Esophagus squamous epithelium (tissue), 5 donors: ENCODE data around the gene MGAT5. TPM values are rescaled to one million over a fixed set of nuclear protein-coding genes. Genes with fewer than 3 reads are reported as not detected.

Source experiments
- DNase-seq: peaks from one replicate; lab custom pipeline; 2025; lab: John Stamatoyannopoulos, UW
- H3K27ac ChIP-seq, 4 donors: fragments of 200-600 bp; sonication (generic); one replicate each; pipeline ENCODE4 v1.5.1; 2016 to 2019; ENCODE audit warnings: mild to moderate bottlenecking in 1 of 4
- H3K27me3 ChIP-seq, 4 donors: fragments of 200-600 bp; sonication (generic); 1 replicate in 3 of 4; 2 replicates in 1 of 4; pipeline versions ENCODE4 v1.5.1 to v1.6.0; 2017 to 2021; ENCODE audit warnings: antibody characterized with exemption in 1 of 4
- H3K36me3 ChIP-seq, 3 donors: fragments of 200-600 bp; sonication (generic); one replicate each; pipeline ENCODE4 v1.5.1; 2016 to 2019
- H3K4me1 ChIP-seq, 3 donors: fragments of 200-600 bp; sonication (generic); one replicate each; pipeline ENCODE4 v1.5.1; 2017 to 2019
- H3K4me3 ChIP-seq, 4 donors: fragments of 200-600 bp; sonication (generic); 1 replicate in 3 of 4; 2 replicates in 1 of 4; pipeline ENCODE4 v1.5.1; 2016 to 2019; ENCODE audit warnings: mild to moderate bottlenecking in 2 of 4, moderate library complexity in 1 of 4
- H3K9me3 ChIP-seq, 3 donors: fragments of 200-600 bp; sonication (generic); one replicate each; pipeline ENCODE4 v1.5.1; 2016 to 2019
- POLR2A ChIP-seq, 4 donors: fragments of 450-650 bp; IDR thresholded peaks; one replicate each; pipeline ENCODE4 v1.6.1; 2017; ENCODE audit warnings: antibody characterized with exemption in 4 of 4, mild to moderate bottlenecking in 4 of 4, moderate library complexity in 3 of 4
- WGBS, 2 donors: methylation state at CpG; one replicate each; pipeline ENCODE4 v1.1.5; 2018; 5-methylcytosine and 5-hydroxymethylcytosine counted together
- intact Hi-C: fragments of 100-400 bp; cut with DNase I; formaldehyde crosslinking; loops from one replicate; pipeline ENCODE4 v1.15.0; 2022
- total RNA-seq, 4 donors: library from RNA; depleted of rRNA; stranded (reverse); fragments of >200 nt; gene quantifications; one replicate each; pipeline ENCODE4 v1.1.0, GENCODE V29; 2016
- TF ChIP-seq, protein P1 (sequence below), 6 experiments: fragments of 450-650 bp in 4 of 6; fragments of 200-600 bp in 2 of 6; sonication (generic) in 2 of 6; IDR thresholded peaks; one replicate each; pipeline ENCODE4 v1.5.1; 2016 to 2019; ENCODE audit warnings: antibody characterized with exemption in 6 of 6, mild to moderate bottlenecking in 4 of 6, moderate library complexity in 4 of 6
- donor health status: DM: yes; HTN: yes; CAD: no.

The MGAT5 gene
- total RNA-seq, 4 donors from 2014 or later, result 14.2 to 29.2 (median 24.6) TPM

DNA sequence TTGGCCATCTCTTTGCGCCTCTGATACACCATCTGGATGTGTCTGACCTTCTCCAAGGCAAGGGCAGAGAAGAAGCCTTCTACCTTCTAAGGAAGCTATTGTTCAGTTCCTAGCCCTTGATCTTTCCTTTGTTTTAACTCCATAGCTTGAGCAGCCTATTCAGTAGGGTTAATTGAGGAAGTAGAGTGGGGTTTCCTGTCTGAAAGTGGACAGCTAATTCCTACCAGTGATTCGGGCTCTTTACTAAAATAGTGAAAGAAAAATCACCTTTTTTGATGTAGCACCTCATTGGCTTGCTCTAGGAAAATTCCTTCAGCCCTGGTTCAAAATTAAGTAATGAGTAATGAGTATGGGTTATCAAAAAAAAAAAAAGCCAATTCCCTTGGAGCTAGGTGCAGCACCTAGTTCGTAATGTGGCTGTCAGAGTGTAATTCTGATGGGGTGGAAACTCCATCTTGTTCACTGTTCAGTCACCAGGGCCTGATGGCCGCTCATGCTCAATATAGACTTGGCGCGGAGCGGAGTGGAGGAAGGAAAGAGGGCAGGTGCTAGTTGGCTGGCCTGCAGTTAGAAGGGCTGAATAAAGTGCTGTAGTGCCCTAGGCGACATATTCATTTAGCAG is 2.9 kb upstream of the MGAT5 start:
- no peak for DNase-seq
- H3K36me3 ChIP-seq, result no peaks in the 10 kb centered on the region
- peaks cover 12 to 48% (median 14%) of the 10 kb centered on the region in 3 donors for H3K4me1 ChIP-seq
- H3K27ac ChIP-seq, result no peak overlapping the region
- WGBS, 2 donors, result 78 to 83% methylated on average over 8 of the region's 8 CpGs
- TF ChIP-seq, protein P1, sequence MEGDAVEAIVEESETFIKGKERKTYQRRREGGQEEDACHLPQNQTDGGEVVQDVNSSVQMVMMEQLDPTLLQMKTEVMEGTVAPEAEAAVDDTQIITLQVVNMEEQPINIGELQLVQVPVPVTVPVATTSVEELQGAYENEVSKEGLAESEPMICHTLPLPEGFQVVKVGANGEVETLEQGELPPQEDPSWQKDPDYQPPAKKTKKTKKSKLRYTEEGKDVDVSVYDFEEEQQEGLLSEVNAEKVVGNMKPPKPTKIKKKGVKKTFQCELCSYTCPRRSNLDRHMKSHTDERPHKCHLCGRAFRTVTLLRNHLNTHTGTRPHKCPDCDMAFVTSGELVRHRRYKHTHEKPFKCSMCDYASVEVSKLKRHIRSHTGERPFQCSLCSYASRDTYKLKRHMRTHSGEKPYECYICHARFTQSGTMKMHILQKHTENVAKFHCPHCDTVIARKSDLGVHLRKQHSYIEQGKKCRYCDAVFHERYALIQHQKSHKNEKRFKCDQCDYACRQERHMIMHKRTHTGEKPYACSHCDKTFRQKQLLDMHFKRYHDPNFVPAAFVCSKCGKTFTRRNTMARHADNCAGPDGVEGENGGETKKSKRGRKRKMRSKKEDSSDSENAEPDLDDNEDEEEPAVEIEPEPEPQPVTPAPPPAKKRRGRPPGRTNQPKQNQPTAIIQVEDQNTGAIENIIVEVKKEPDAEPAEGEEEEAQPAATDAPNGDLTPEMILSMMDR (IDR thresholded peaks at IDR 0.05), result no peak
- TF ChIP-seq POLR2A (IDR thresholded peaks at IDR 0.05), result no peak
- H3K27me3 ChIP-seq, result no peaks in the 10 kb centered on the region
- intact Hi-C loops, result no loop called here
- no peaks in the 10 kb centered on the region for H3K9me3 ChIP-seq
- no peak overlapping the region for H3K4me3 ChIP-seq

- Histone ChIP-seq H3K27me3 (no peaks in the 10 kb centered on the region), H3K36me3 (no peaks in the 10 kb centered on the region), H3K9me3 (no peaks in the 10 kb centered on the region), H3K4me3 (no peak overlapping the region), H3K4me1 (peaks cover 12 to 42% (median 14%) of the 10 kb centered on the region in 3 donors), H3K27ac (no peak overlapping the region)
- TF ChIP-seq, protein P1 (IDR thresholded peaks at IDR 0.05), result no peak
- no peak for TF ChIP-seq POLR2A (IDR thresholded peaks at IDR 0.05)
- intact Hi-C loops, result no loop called here
- 67 to 76% methylated on average over 4 of the region's 4 CpGs for WGBS, 2 donors
- no peak for DNase-seq
Observed at GRCh38 chr2:134252092-134252750, 1.7 kb upstream of the MGAT5 start.

GRCh38 chr2:134253117-134253704 is 661 bp upstream of the MGAT5 start:
- 90 to 92% methylated on average over 4 of the region's 4 CpGs for WGBS, 2 donors
- Histone ChIP-seq H3K36me3 (no peaks in the 10 kb centered on the region), H3K4me1 (peaks cover 12 to 52% (median 14%) of the 10 kb centered on the region in 3 donors), H3K27ac (no peak overlapping the region), H3K9me3 (no peaks in the 10 kb centered on the region), H3K27me3 (no peaks in the 10 kb centered on the region), H3K4me3 (no peak overlapping the region)
- intact Hi-C loops, result no loop called here
- TF ChIP-seq, protein P1 (IDR thresholded peaks at IDR 0.05), result no peak
- DNase-seq, result no peak

GRCh38 chr2:134254824-134255223 is 952 bp downstream of the MGAT5 start:
- Histone ChIP-seq H3K36me3 (no peaks in the 10 kb centered on the region), H3K27ac (no peak overlapping the region), H3K9me3 (no peaks in the 10 kb centered on the region), H3K4me3 (no peak overlapping the region), H3K27me3 (no peaks in the 10 kb centered on the region), H3K4me1 (peaks cover 19 to 61% (median 20%) of the 10 kb centered on the region in 3 donors)
- DNase-seq, result no peak
- intact Hi-C loops, result no loop called here
- no peak for TF ChIP-seq POLR2A (IDR thresholded peaks at IDR 0.05)
- TF ChIP-seq, protein P1 (IDR thresholded peaks at IDR 0.05), result no peak

DNA sequence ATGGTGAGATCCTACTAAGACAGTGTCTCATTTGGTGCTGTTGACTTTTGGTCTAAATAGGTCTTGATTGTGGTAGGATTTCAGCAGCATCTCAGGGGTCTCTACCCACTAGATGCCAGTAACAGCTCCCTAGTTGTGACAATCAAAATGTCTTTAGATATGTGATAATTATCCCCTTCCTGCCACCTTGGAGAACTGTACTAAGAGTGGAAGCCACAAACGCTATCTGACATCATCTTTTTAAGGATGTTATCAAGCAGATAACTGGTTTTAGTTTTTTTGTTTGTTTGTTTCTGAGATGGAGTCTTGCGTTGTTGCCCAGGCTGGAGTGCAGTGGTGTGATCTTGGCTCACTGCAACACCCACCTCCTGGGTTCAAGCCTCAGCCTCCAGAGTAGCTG is 3.1 kb downstream of the MGAT5 start:
- TF ChIP-seq POLR2A (IDR thresholded peaks at IDR 0.05), result no peak
- TF ChIP-seq, protein P1 (IDR thresholded peaks at IDR 0.05), result no peak
- H3K36me3 ChIP-seq, result no peaks in the 10 kb centered on the region
- no peak overlapping the region for H3K4me3 ChIP-seq
- H3K4me1 ChIP-seq, result peaks cover 20 to 67% (median 37%) of the 10 kb centered on the region in 3 donors
- no peak for DNase-seq
- H3K9me3 ChIP-seq, result no peaks in the 10 kb centered on the region
- intact Hi-C loops, result no loop called here
- WGBS, 2 donors, result 81 to 92% methylated on average over 2 of the region's 2 CpGs
- H3K27me3 ChIP-seq, result no peaks in the 10 kb centered on the region
- no peak overlapping the region for H3K27ac ChIP-seq
